ENCODE measurements around the gene SETSIP. TPM values are rescaled to one million over a fixed set of nuclear protein-coding genes. Genes with fewer than 3 reads are reported as not detected.

The SETSIP gene
- total RNA-seq, 2 experiments from 2014 or later, result 0.44 TPM; not detected in 1

DNA sequence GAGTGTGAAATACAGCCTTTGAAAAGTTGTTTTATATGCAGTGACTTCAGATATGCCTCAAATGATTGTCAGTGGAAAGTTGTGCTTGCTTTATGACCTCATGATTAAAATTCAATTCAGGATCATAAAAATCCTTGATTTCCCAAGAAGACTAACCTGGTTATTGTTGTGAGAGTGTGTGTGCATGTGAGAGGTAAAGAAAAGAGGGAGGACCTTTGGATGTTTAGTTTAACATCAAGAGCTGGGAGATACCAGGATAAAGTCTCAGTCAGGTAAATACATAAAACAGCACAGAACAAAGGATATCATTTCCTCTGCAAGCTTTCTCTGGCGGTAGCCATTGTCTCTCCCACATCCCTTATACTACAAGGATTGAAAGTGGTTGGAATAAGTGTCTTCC, 19.4 kb upstream of the SETSIP start:
- H3K4me1 ChIP-seq (ENCODE audit: insufficient read depth, low read length, poor library complexity, severe bottlenecking), result no peaks in the 10 kb centered on the region
- H3K4me3 ChIP-seq (ENCODE audit: low read depth, low read length, poor library complexity, severe bottlenecking), result no peak overlapping the region
- H3K4me2 ChIP-seq (ENCODE audit: low read length), result no peak overlapping the region
- no peak for TF ChIP-seq EZH2phosphoT487 (IDR thresholded peaks at IDR 0.05; ENCODE audit: borderline replicate concordance, low read depth, low read length)
- TF ChIP-seq, protein P1, sequence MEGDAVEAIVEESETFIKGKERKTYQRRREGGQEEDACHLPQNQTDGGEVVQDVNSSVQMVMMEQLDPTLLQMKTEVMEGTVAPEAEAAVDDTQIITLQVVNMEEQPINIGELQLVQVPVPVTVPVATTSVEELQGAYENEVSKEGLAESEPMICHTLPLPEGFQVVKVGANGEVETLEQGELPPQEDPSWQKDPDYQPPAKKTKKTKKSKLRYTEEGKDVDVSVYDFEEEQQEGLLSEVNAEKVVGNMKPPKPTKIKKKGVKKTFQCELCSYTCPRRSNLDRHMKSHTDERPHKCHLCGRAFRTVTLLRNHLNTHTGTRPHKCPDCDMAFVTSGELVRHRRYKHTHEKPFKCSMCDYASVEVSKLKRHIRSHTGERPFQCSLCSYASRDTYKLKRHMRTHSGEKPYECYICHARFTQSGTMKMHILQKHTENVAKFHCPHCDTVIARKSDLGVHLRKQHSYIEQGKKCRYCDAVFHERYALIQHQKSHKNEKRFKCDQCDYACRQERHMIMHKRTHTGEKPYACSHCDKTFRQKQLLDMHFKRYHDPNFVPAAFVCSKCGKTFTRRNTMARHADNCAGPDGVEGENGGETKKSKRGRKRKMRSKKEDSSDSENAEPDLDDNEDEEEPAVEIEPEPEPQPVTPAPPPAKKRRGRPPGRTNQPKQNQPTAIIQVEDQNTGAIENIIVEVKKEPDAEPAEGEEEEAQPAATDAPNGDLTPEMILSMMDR (conservative IDR thresholded peaks at IDR 0.05; ENCODE audit: low read length), result no peak
- ChIA-PET POLR2A (interaction anchor here (0.5 kb wide), 1 partner anchor 181 kb away, joined by 3 read pairs; no protein-coding TSS in a partner anchor), CTCF (ENCODE audit: unreplicated experiment) (no interaction called here)
- no peaks in the 10 kb centered on the region for H3K36me3 ChIP-seq (ENCODE audit: insufficient read depth, low read length)
- H3K27ac ChIP-seq (ENCODE audit: low read depth, low read length, poor library complexity, severe bottlenecking), result no peak overlapping the region
- H2AFZ ChIP-seq (ENCODE audit: low read length), result no peak overlapping the region
- intact Hi-C loops (cut with micrococcal nuclease; ENCODE audit: unreplicated experiment), result no loop called here
- BruUV-seq (replicated peaks), result no TSS peak
- DNase-seq (ENCODE audit: low spot score), result no peak
- H4K20me1 ChIP-seq (ENCODE audit: insufficient read depth, low read length), result no peaks in the 10 kb centered on the region
- no peaks in the 10 kb centered on the region for H3K9me3 ChIP-seq (ENCODE audit: low read length)
- no peaks in the 10 kb centered on the region for H3K9me2 ChIP-seq (ENCODE audit: insufficient read depth, low read length)
- H3K79me2 ChIP-seq (ENCODE audit: insufficient read depth, low read depth, low read length), result no peaks in the 10 kb centered on the region

DNA sequence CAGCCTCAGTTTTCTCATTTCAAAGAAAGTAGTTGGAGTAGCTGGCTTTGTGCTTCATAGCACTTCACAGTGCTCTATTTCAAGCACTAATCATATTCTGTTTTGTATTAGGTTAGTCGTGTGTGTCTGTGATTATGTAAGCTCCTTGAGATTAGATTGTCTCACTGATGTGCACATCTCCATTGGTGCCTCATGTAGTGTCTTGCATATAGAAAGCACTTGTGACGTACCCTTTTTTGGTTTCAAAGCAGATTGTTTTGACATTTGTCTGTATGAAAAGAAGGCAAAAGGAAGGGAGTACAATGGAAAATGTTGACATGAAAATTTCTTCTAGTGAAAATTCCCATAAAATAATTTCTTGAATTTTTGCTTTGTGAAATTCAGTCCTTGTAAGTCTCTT, 18.9 kb upstream of the SETSIP start:
- intact Hi-C loops (cut with micrococcal nuclease; ENCODE audit: unreplicated experiment), result no loop called here
- Histone ChIP-seq H3K79me2 (ENCODE audit: insufficient read depth, low read depth, low read length) (no peaks in the 10 kb centered on the region), H3K4me1 (ENCODE audit: insufficient read depth, low read length, poor library complexity, severe bottlenecking) (no peaks in the 10 kb centered on the region), H3K36me3 (ENCODE audit: insufficient read depth, low read length) (no peaks in the 10 kb centered on the region), H3K4me3 (ENCODE audit: low read depth, low read length, poor library complexity, severe bottlenecking) (no peak overlapping the region), H3K27ac (ENCODE audit: low read depth, low read length, poor library complexity, severe bottlenecking) (no peak overlapping the region), H3K9me2 (ENCODE audit: insufficient read depth, low read length) (no peaks in the 10 kb centered on the region), H4K20me1 (ENCODE audit: insufficient read depth, low read length) (no peaks in the 10 kb centered on the region), H3K9me3 (ENCODE audit: low read length) (no peaks in the 10 kb centered on the region), H3K4me2 (ENCODE audit: low read length) (no peak overlapping the region), H2AFZ (ENCODE audit: low read length) (no peak overlapping the region)
- CTCF ChIA-PET (ENCODE audit: unreplicated experiment), result no interaction called here
- no peak for DNase-seq (ENCODE audit: low spot score)
- no TSS peak for BruUV-seq (replicated peaks)
- no peak for TF ChIP-seq EZH2phosphoT487 (IDR thresholded peaks at IDR 0.05; ENCODE audit: borderline replicate concordance, low read depth, low read length)
- TF ChIP-seq, protein P1 (conservative IDR thresholded peaks at IDR 0.05; ENCODE audit: low read length), result no peak
- POLR2A ChIA-PET, result interaction anchor here (0.5 to 0.7 kb wide), 2 partner anchors 181 to 421 kb away, joined by 3 read pairs; no protein-coding TSS in a partner anchor

DNA sequence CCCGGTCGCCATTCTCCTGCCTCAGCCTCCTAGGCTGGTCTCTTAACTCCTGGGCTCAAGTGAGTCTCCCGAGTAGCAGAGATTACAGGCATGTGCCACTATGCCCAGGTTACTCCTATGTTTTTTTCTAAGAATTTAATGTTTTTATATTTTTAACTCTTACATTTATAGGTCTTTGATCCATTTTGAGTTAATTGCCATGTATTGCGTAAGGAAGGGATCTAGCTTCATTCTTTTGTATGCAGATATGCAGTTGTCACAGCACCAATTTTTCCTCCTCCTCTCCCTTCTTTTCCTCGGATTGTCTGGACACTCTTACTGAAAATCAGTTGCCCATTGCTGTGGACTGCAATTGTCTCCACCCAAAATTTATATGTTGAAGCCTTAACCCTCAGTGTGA, 16.4 kb upstream of the SETSIP start:
- Histone ChIP-seq H3K27ac (ENCODE audit: low read depth, low read length, poor library complexity, severe bottlenecking) (no peak overlapping the region), H3K79me2 (ENCODE audit: insufficient read depth, low read depth, low read length) (no peaks in the 10 kb centered on the region), H3K9me3 (ENCODE audit: low read length) (no peaks in the 10 kb centered on the region), H3K4me1 (ENCODE audit: insufficient read depth, low read length, poor library complexity, severe bottlenecking) (no peaks in the 10 kb centered on the region), H3K36me3 (ENCODE audit: insufficient read depth, low read length) (no peaks in the 10 kb centered on the region), H2AFZ (ENCODE audit: low read length) (no peak overlapping the region), H3K4me2 (ENCODE audit: low read length) (no peak overlapping the region), H3K9me2 (ENCODE audit: insufficient read depth, low read length) (no peaks in the 10 kb centered on the region), H4K20me1 (ENCODE audit: insufficient read depth, low read length) (no peaks in the 10 kb centered on the region), H3K4me3 (ENCODE audit: low read depth, low read length, poor library complexity, severe bottlenecking) (no peak overlapping the region)
- no TSS peak for BruUV-seq (replicated peaks)
- DNase-seq (ENCODE audit: low spot score), result no peak
- ChIA-PET CTCF (ENCODE audit: unreplicated experiment) (no interaction called here), POLR2A (no interaction called here)
- intact Hi-C loops (cut with micrococcal nuclease; ENCODE audit: unreplicated experiment), result no loop called here
- TF ChIP-seq EZH2phosphoT487 (IDR thresholded peaks at IDR 0.05; ENCODE audit: borderline replicate concordance, low read depth, low read length), result no peak
- TF ChIP-seq, protein P1 (conservative IDR thresholded peaks at IDR 0.05; ENCODE audit: low read length), result no peak
